Naive thymus-derived CD4-positive, alpha-beta T cell (primary cell): ENCODE results near the gene SAMD1. TPM values are rescaled to one million over a fixed set of nuclear protein-coding genes. Genes with fewer than 3 reads are reported as not detected.
"Not testable (repeated sequence)": the region's sequence is repeated elsewhere in the genome, so short reads cannot be mapped to it uniquely, and the experiment has no call there.

ENCODE experiments used
- ATAC-seq: fragments of 150-1000 bp; cut with Tn5 transposase; 2 replicates; pipeline ENCODE4 v1.10.0; 2021; ENCODE audit warnings: mild to moderate bottlenecking, moderate library complexity
- CTCF ChIA-PET: fragments of 350-600 bp; sonication (Branson Sonifier 250); formaldehyde crosslinking; loops from one replicate; lab custom pipeline; 2021; ENCODE audit warnings: antibody characterized with exemption; lab: Charles Lee
- POLR2A ChIA-PET: fragments of 350-600 bp; sonication (Branson Sonifier 250); formaldehyde crosslinking; loops from one replicate; lab custom pipeline; 2021; ENCODE audit warnings: antibody characterized with exemption, inconsistent platforms; lab: Charles Lee
- DNase-seq, 9 donors: peaks; one replicate each; pipeline versions ENCODE4 v3.0.0 to v3.0.0-alpha.2; 2020 to 2022; ENCODE audit warnings: mixed read lengths in 1 of 9
- H3K27ac ChIP-seq: one replicate; pipeline ENCODE4 v1.7.0; 2013; ENCODE audit warnings: mild to moderate bottlenecking, low read depth, low read length, moderate library complexity
- H3K27me3 ChIP-seq, 2 donors: one replicate each; pipeline ENCODE4 v1.7.0; 2013; ENCODE audit warnings: low read length in 2 of 2, mild to moderate bottlenecking in 2 of 2, moderate library complexity in 2 of 2; ENCODE audit not compliant: control insufficient read depth in 2 of 2, insufficient read depth in 2 of 2
- H3K36me3 ChIP-seq, 3 experiments: 1 replicate in 2 of 3; 2 replicates in 1 of 3; pipeline ENCODE4 v1.7.0; 2013; ENCODE audit warnings: low read length in 3 of 3, mild to moderate bottlenecking in 3 of 3, moderate library complexity in 1 of 3; ENCODE audit not compliant: insufficient read depth in 3 of 3, control insufficient read depth in 2 of 3
- H3K4me1 ChIP-seq, 2 donors: one replicate each; pipeline ENCODE4 v1.7.0; 2013; ENCODE audit warnings: low read length in 2 of 2, mild to moderate bottlenecking in 2 of 2, moderate library complexity in 1 of 2; ENCODE audit not compliant: control insufficient read depth in 2 of 2, insufficient read depth in 2 of 2
- H3K4me3 ChIP-seq: 2 replicates; pipeline ENCODE4 v1.7.0; 2013; ENCODE audit warnings: mild to moderate bottlenecking, low read length
- H3K9me3 ChIP-seq, 3 experiments: 1 replicate in 2 of 3; 2 replicates in 1 of 3; pipeline ENCODE4 v1.7.0; 2013; ENCODE audit warnings: low read length in 3 of 3; ENCODE audit not compliant: control insufficient read depth in 2 of 3
- H3K27ac Mint-ChIP-seq, 9 donors: one replicate each; pipeline ENCODE4 v1.8.0; 2020 to 2022; ENCODE audit warnings: mixed read lengths in 9 of 9, mild to moderate bottlenecking in 8 of 9, moderate library complexity in 5 of 9, inconsistent platforms in 2 of 9
- H3K27me3 Mint-ChIP-seq, 5 donors: one replicate each; pipeline ENCODE4 v1.8.0; 2021 to 2022; ENCODE audit warnings: mixed read lengths in 5 of 5, mild to moderate bottlenecking in 1 of 5
- H3K36me3 Mint-ChIP-seq, 5 donors: one replicate each; pipeline ENCODE4 v1.8.0; 2020 to 2022; ENCODE audit warnings: mixed read lengths in 5 of 5, mild to moderate bottlenecking in 3 of 5, inconsistent platforms in 1 of 5
- H3K4me1 Mint-ChIP-seq, 7 donors: one replicate each; pipeline ENCODE4 v1.8.0; 2020 to 2022; ENCODE audit warnings: mixed read lengths in 7 of 7, mild to moderate bottlenecking in 3 of 7, inconsistent platforms in 1 of 7
- H3K4me3 Mint-ChIP-seq, 10 donors: one replicate each; pipeline ENCODE4 v1.8.0; 2020 to 2022; ENCODE audit warnings: mild to moderate bottlenecking in 10 of 10, mixed read lengths in 10 of 10, moderate library complexity in 6 of 10, inconsistent platforms in 2 of 10
- H3K9me3 Mint-ChIP-seq, 11 donors: one replicate each; pipeline ENCODE4 v1.8.0; 2020 to 2022; ENCODE audit warnings: mixed read lengths in 11 of 11, mild to moderate bottlenecking in 4 of 11, inconsistent platforms in 1 of 11, moderate library complexity in 1 of 11
- intact Hi-C, 2 donors: fragments of 100-400 bp; cut with micrococcal nuclease; formaldehyde crosslinking; loops; one replicate each; pipeline ENCODE4 v1.15.1; 2023
- polyA plus RNA-seq, 2 donors: library from polyadenylated mRNA; unstranded; fragments of 300-500 nt; fragmentation: Illumina TruSeq; gene quantifications; one replicate each; pipeline ENCODE4 v1.2.3, GENCODE V29; 2021
- total RNA-seq, 6 experiments: library from RNA in 5 of 6; stranded (reverse) in 5 of 6; gene quantifications; 1 replicate in 5 of 6; 2 replicates in 1 of 6; pipeline ENCODE4 v1.2.3 and lab custom pipeline; 2021 to 2026

Gene SAMD1
- total and polyA plus RNA-seq, 7 experiments from 2014 or later: 3.0 to 87.3 (median 48.2) TPM

GRCh38 chr19:14050512-14050911 lies 40.0 kb downstream of the SAMD1 start:
- ATAC-seq (no peak), DNase-seq (no peak)
- Histone ChIP-seq H3K27ac (no peak overlapping the region), H3K4me1 (peaks cover 0 to 4% of the 10 kb centered on the region in 2 donors), H3K9me3 (no peaks in the 10 kb centered on the region), H3K27me3 (no peaks in the 10 kb centered on the region), H3K36me3 (peaks cover 9 to 70% (median 32%) of the 10 kb centered on the region in 3 experiments), H3K4me3 (no peak overlapping the region)
- peaks cover 0 to 5% (median 0%) of the 10 kb centered on the region in 11 donors for H3K9me3 Mint-ChIP-seq
- ChIA-PET CTCF (no interaction called here), POLR2A (no interaction called here)
- peak overlapping the region in 2 of 9 donors; percentile 1 to 8 for H3K27ac Mint-ChIP-seq
- peaks cover 0 to 9% (median 5%) of the 10 kb centered on the region in 7 donors for H3K4me1 Mint-ChIP-seq
- H3K36me3 Mint-ChIP-seq: peaks cover 9 to 53% (median 36%) of the 10 kb centered on the region in 5 donors
- intact Hi-C loops: no loop called here
- H3K27me3 Mint-ChIP-seq: no peaks in the 10 kb centered on the region
- H3K4me3 Mint-ChIP-seq: no peak overlapping the region

- Histone ChIP-seq H3K9me3 (no peaks in the 10 kb centered on the region), H3K27me3 (no peaks in the 10 kb centered on the region), H3K27ac (peak overlapping the region; percentile 42), H3K4me1 (peaks cover 0 to 4% of the 10 kb centered on the region in 2 donors), H3K4me3 (no peak overlapping the region), H3K36me3 (peaks cover 9 to 83% (median 32%) of the 10 kb centered on the region in 3 experiments)
- Mint-ChIP-seq H3K27ac (peak overlapping the region in 8 of 9 donors; percentile 21 to 77 (median 61)), H3K36me3 (peaks cover 9 to 53% (median 31%) of the 10 kb centered on the region in 5 donors), H3K9me3 (peaks cover 0 to 5% (median 0%) of the 10 kb centered on the region in 11 donors), H3K4me3 (no peak overlapping the region), H3K27me3 (no peaks in the 10 kb centered on the region), H3K4me1 (peaks cover 0 to 5% (median 0%) of the 10 kb centered on the region in 7 donors)
- DNase-seq (peak; percentile 46 to 80 (median 67)), ATAC-seq (peak; percentile 96)
- ChIA-PET POLR2A (interaction anchor here (0.6 to 1.4 kb wide), 12 partner anchors 10 to 168 kb away, joined by 3 to 5 read pairs (median 3); partner anchors contain the start of gene IL27RA), CTCF (interaction anchor here (0.5 to 2.1 kb wide), 19 partner anchors 8 to 334 kb away, joined by 3 to 15 read pairs (median 4); partner anchors contain the start of genes DCAF15 and MISP3)
- intact Hi-C loops: loop anchor here (1.0 to 10.0 kb wide), 7 partner anchors 16 to 454 kb away; partner anchors contain the start of gene DCAF15 (in 1 of the 2)
Measured at GRCh38 chr19:14048443-14049153, 42.0 kb downstream of the SAMD1 start.

- not testable (repeated sequence) for H3K4me3 Mint-ChIP-seq, DNase-seq, H3K4me1 Mint-ChIP-seq, ATAC-seq, H3K9me3 Mint-ChIP-seq, H3K27me3 ChIP-seq, H3K4me3 ChIP-seq, H3K4me1 ChIP-seq, H3K9me3 ChIP-seq, H3K27ac ChIP-seq, H3K27me3 Mint-ChIP-seq
- intact Hi-C loops: loop anchor here (1.0 to 10.0 kb wide), 7 partner anchors 15 to 453 kb away; partner anchors contain the start of gene DCAF15 (in 1 of the 2)
- ChIA-PET CTCF (interaction anchor here (0.6 to 2.1 kb wide), 17 partner anchors 11 to 335 kb away, joined by 3 to 15 read pairs (median 4); partner anchors contain the start of genes DCAF15 and MISP3), POLR2A (interaction anchor here (0.6 to 1.4 kb wide), 7 partner anchors 10 to 167 kb away, joined by 3 to 4 read pairs (median 3); partner anchors contain the start of gene IL27RA)
- peak overlapping the region in 1 of 9 donors; percentile 68 for H3K27ac Mint-ChIP-seq
- H3K36me3 Mint-ChIP-seq: peaks cover 9 to 55% (median 35%) of the 10 kb centered on the region in 5 donors
- H3K36me3 ChIP-seq: peaks cover 10 to 87% (median 33%) of the 10 kb centered on the region in 3 experiments
Measured at GRCh38 chr19:14047866-14048265, 42.7 kb downstream of the SAMD1 start.

- not testable (repeated sequence) for H3K4me1 ChIP-seq, H3K27me3 ChIP-seq, H3K9me3 ChIP-seq, H3K4me3 ChIP-seq, H3K9me3 Mint-ChIP-seq, H3K27me3 Mint-ChIP-seq, H3K4me3 Mint-ChIP-seq
- intact Hi-C loops: loop anchor here (1.0 to 10.0 kb wide), 2 partner anchors 163 to 448 kb away; no protein-coding TSS in a partner anchor
- H3K36me3 ChIP-seq: peaks cover 6 to 83% (median 23%) of the 10 kb centered on the region in 3 experiments
- peak overlapping the region; percentile 31 for H3K27ac ChIP-seq
- peaks cover 3 to 24% (median 11%) of the 10 kb centered on the region in 7 donors for H3K4me1 Mint-ChIP-seq
- peak overlapping the region; percentile 53 to 92 (median 82) for H3K27ac Mint-ChIP-seq
- peaks cover 0 to 31% (median 15%) of the 10 kb centered on the region in 5 donors for H3K36me3 Mint-ChIP-seq
- DNase-seq: peak in 5 of 9 donors; percentile 17 to 48 (median 26)
- ChIA-PET CTCF (interaction anchor here (0.6 to 2.0 kb wide), 10 partner anchors 11 to 464 kb away, joined by 3 to 10 read pairs (median 3); partner anchors contain the start of genes IL27RA and RLN3), POLR2A (interaction anchor here (0.5 to 1.4 kb wide), 4 partner anchors 11 to 40 kb away, joined by 3 to 4 read pairs (median 4); partner anchors contain the start of gene IL27RA)
- peak; percentile 87 for ATAC-seq
Measured at GRCh38 chr19:14042659-14043608, 47.6 kb downstream of the SAMD1 start.

GRCh38 chr19:14039181-14039580 lies 51.4 kb downstream of the SAMD1 start:
- Mint-ChIP-seq H3K36me3 (peaks cover 0 to 34% (median 15%) of the 10 kb centered on the region in 5 donors), H3K4me1 (peaks cover 11 to 48% (median 26%) of the 10 kb centered on the region in 7 donors), H3K27me3 (no peaks in the 10 kb centered on the region), H3K4me3 (no peak overlapping the region), H3K9me3 (peaks cover 0 to 1% (median 0%) of the 10 kb centered on the region in 11 donors), H3K27ac (peak overlapping the region in 5 of 9 donors; percentile 12 to 79 (median 64))
- Histone ChIP-seq H3K4me1 (peaks cover 0 to 6% of the 10 kb centered on the region in 2 donors), H3K9me3 (no peaks in the 10 kb centered on the region), H3K36me3 (peaks cover 6 to 76% (median 21%) of the 10 kb centered on the region in 3 experiments), H3K27me3 (no peaks in the 10 kb centered on the region), H3K4me3 (no peak overlapping the region), H3K27ac (no peak overlapping the region)
- CTCF ChIA-PET: interaction anchor here (0.6 kb wide), 1 partner anchor 17 kb away, joined by 3 read pairs; no protein-coding TSS in a partner anchor
- no peak for ATAC-seq
- intact Hi-C loops: no loop called here
- POLR2A ChIA-PET: no interaction called here
- no peak for DNase-seq
